Measurements from ENCODE around the gene HOXD9. TPM values are rescaled to one million over a fixed set of nuclear protein-coding genes. Genes with fewer than 3 reads are reported as not detected.
A peak's percentile ranks its signal among the peaks of the same experiment; 100 is the strongest.

The HOXD9 gene
- polyA plus RNA-seq, 1 donor (not counting 4 experiments of a cell fraction or from before 2014, with no cell fraction given): not detected

GRCh38 chr2:176157499-176158185, 35.1 kb downstream of the HOXD9 start:
- no peak for TF ChIP-seq CTCF (optimal IDR thresholded peaks at IDR 0.05 in 1 of 3, IDR thresholded peaks at IDR 0.05 in 1 of 3, conservative IDR thresholded peaks at IDR 0.05 in 1 of 3; ENCODE audit: extremely low read depth in 1 of 3, insufficient read depth in 2 of 3, low read length in 3 of 3)
- no peak for TF ChIP-seq EZH2 (IDR thresholded peaks at IDR 0.05; ENCODE audit: low read length)
- peaks cover 95% of the 10 kb centered on the region for H3K27me3 ChIP-seq (ENCODE audit: control insufficient read depth, extremely low read depth, insufficient read depth, low read length)
- dilution Hi-C loops (cut with MboI; ENCODE audit: extremely low pct_ligation_motif_present, low sequenced_read_pairs): loop anchor here (25.0 kb wide), 1 partner anchor 480 kb away; no protein-coding TSS in a partner anchor
- H3K9me1 ChIP-seq (ENCODE audit: control insufficient read depth, extremely low read depth, insufficient read depth, low read length): no peaks in the 10 kb centered on the region
- no peaks in the 10 kb centered on the region for H3K9me3 ChIP-seq (ENCODE audit: control insufficient read depth, low read depth, low read length)
- no peak overlapping the region for H3K4me2 ChIP-seq (ENCODE audit: control insufficient read depth, extremely low read depth, insufficient read depth, low read depth, low read length)
- FAIRE-seq (no peak), DNase-seq (ENCODE audit: low read depth, low spot score) (no peak)
- H2AFZ ChIP-seq (ENCODE audit: control insufficient read depth, low read length): no peak overlapping the region
- no peaks in the 10 kb centered on the region for H4K20me1 ChIP-seq (ENCODE audit: control insufficient read depth, extremely low read depth, insufficient read depth, low read length)
- no peak overlapping the region for H3K4me3 ChIP-seq (ENCODE audit: control insufficient read depth in 2 of 3, extremely low read depth in 1 of 3, insufficient read depth in 2 of 3, low read depth in 1 of 3, low read length in 3 of 3)
- H3K36me3 ChIP-seq (ENCODE audit: control insufficient read depth in 2 of 2, extremely low read depth in 1 of 2, insufficient read depth in 2 of 2, low read length in 2 of 2): no peaks in the 10 kb centered on the region
- H3K79me2 ChIP-seq (ENCODE audit: control insufficient read depth, insufficient read depth, low read length): no peaks in the 10 kb centered on the region
- no peak overlapping the region for H3K27ac ChIP-seq (ENCODE audit: control insufficient read depth, insufficient read depth, low read length)
- H3K9ac ChIP-seq (ENCODE audit: control insufficient read depth, extremely low read depth, insufficient read depth, low read length): no peak overlapping the region
- no peaks in the 10 kb centered on the region for H3K4me1 ChIP-seq (ENCODE audit: control insufficient read depth, extremely low read depth, insufficient read depth, low read length)

GRCh38 chr2:176158186-176158591, 35.7 kb downstream of the HOXD9 start:
- Histone ChIP-seq H3K79me2 (ENCODE audit: control insufficient read depth, insufficient read depth, low read length) (no peaks in the 10 kb centered on the region), H3K4me2 (ENCODE audit: control insufficient read depth, extremely low read depth, insufficient read depth, low read depth, low read length) (no peak overlapping the region), H3K27ac (ENCODE audit: control insufficient read depth, insufficient read depth, low read length) (no peak overlapping the region), H3K27me3 (ENCODE audit: control insufficient read depth, extremely low read depth, insufficient read depth, low read length) (peaks cover 95% of the 10 kb centered on the region), H2AFZ (ENCODE audit: control insufficient read depth, low read length) (no peak overlapping the region), H4K20me1 (ENCODE audit: control insufficient read depth, extremely low read depth, insufficient read depth, low read length) (no peaks in the 10 kb centered on the region), H3K36me3 (ENCODE audit: control insufficient read depth in 2 of 2, extremely low read depth in 1 of 2, insufficient read depth in 2 of 2, low read length in 2 of 2) (no peaks in the 10 kb centered on the region), H3K9me1 (ENCODE audit: control insufficient read depth, extremely low read depth, insufficient read depth, low read length) (no peaks in the 10 kb centered on the region), H3K9ac (ENCODE audit: control insufficient read depth, extremely low read depth, insufficient read depth, low read length) (no peak overlapping the region), H3K4me1 (ENCODE audit: control insufficient read depth, extremely low read depth, insufficient read depth, low read length) (no peaks in the 10 kb centered on the region), H3K4me3 (ENCODE audit: control insufficient read depth in 2 of 3, extremely low read depth in 1 of 3, insufficient read depth in 2 of 3, low read depth in 1 of 3, low read length in 3 of 3) (no peak overlapping the region), H3K9me3 (ENCODE audit: control insufficient read depth, low read depth, low read length) (no peaks in the 10 kb centered on the region)
- DNase-seq (ENCODE audit: low read depth, low spot score) (no peak), FAIRE-seq (no peak)
- TF ChIP-seq EZH2 (IDR thresholded peaks at IDR 0.05; ENCODE audit: low read length): peak; percentile 86
- TF ChIP-seq CTCF (optimal IDR thresholded peaks at IDR 0.05 in 1 of 3, IDR thresholded peaks at IDR 0.05 in 1 of 3, conservative IDR thresholded peaks at IDR 0.05 in 1 of 3; ENCODE audit: extremely low read depth in 1 of 3, insufficient read depth in 2 of 3, low read length in 3 of 3): no peak
- dilution Hi-C loops (cut with MboI; ENCODE audit: extremely low pct_ligation_motif_present, low sequenced_read_pairs): loop anchor here (25.0 kb wide), 1 partner anchor 479 kb away; no protein-coding TSS in a partner anchor
